Ecto neural progenitor cell (in vitro differentiated cells): Measurements from ENCODE around the gene ABCC6.
"Not testable (repeated sequence)": the region's sequence is repeated elsewhere in the genome, so short reads cannot be mapped to it uniquely, and the experiment has no call there.

Experiments
- DNase-seq: peaks from one replicate; pipeline ENCODE4 v3.0.0-alpha.2; 2018; ENCODE audit warnings: low spot score

ABCC6 gene

DNA sequence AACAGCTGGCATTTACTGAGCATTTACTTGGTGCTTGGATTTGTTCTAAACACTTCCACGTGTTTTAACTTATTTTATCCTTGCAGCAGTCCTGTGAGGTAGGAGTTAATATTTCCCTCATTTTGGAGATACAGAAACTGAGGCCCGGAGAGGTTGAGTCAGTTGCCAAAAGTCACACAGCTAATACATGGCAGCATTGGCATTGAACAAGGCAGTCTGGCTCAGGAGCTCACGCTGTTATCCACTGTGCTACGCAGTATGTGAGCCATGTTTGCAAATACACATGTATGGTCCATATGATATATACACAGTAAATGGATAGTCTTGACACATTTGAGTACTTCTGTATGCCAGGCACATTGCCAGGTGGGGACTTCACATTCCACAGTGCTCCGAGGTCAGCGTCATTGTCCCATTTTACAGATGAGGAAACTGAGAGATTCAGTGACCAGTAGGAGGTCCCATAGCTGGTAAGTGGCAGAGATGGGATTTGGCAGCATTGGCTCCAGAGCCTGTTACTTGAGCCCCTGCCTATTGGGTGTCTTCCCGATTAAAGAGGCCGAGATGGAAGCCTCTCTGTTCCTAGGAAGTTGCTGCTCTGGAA, 110.7 kb downstream of the ABCC6 start:
- no peak for DNase-seq

DNA sequence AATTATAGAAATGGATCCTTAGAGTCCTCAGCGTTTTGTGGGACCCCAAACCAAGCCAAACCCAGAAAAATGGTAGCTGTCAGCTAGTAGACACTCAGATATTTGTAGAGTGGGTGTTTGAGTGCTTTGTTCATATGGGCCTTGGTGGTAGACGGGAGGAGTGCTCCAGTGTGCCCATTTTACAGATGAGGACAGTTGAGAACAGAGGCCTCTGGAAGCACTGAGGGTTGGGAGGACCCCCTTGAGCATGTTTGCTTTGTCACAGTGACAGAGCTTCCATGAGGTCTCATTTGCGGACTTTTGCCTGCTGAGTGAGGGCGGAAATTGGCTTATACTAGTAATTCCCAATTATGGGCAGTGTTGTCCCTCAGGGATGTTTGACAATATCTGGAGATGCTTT, 111.7 kb downstream of the ABCC6 start:
- no peak for DNase-seq

GRCh38 chr16:16110111-16110490, 113.2 kb downstream of the ABCC6 start:
- DNase-seq = no peak

GRCh38 chr16:16109453-16110110, 113.7 kb downstream of the ABCC6 start:
- no peak for DNase-seq

DNA sequence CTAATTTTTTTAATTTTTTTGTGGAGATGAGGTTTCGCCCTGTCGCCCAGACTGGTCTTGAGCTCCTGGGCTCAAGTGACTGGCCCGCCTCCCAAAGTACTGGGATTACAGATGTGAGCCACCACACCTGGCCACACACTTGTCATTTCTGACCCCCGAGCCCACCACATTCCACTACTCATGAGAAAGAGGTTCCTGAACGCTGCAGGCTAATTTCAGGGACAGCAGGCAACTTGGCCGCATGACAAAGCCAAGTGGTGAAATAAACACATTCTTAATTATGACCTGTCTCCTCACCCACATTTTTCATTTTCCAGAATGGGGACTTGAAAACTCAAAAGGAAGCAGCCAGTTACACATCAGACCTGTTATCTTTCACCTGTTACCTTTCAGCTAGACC, 114.5 kb downstream of the ABCC6 start:
- no peak for DNase-seq

GRCh38 chr16:16107839-16108238, 115.5 kb downstream of the ABCC6 start:
- no peak for DNase-seq

GRCh38 chr16:16106466-16106865, 116.8 kb downstream of the ABCC6 start:
- DNase-seq = no peak

GRCh38 chr16:16105646-16106045, 117.6 kb downstream of the ABCC6 start:
- no peak for DNase-seq

GRCh38 chr16:16104804-16105141, 118.5 kb downstream of the ABCC6 start:
- DNase-seq = not testable (repeated sequence)

DNA sequence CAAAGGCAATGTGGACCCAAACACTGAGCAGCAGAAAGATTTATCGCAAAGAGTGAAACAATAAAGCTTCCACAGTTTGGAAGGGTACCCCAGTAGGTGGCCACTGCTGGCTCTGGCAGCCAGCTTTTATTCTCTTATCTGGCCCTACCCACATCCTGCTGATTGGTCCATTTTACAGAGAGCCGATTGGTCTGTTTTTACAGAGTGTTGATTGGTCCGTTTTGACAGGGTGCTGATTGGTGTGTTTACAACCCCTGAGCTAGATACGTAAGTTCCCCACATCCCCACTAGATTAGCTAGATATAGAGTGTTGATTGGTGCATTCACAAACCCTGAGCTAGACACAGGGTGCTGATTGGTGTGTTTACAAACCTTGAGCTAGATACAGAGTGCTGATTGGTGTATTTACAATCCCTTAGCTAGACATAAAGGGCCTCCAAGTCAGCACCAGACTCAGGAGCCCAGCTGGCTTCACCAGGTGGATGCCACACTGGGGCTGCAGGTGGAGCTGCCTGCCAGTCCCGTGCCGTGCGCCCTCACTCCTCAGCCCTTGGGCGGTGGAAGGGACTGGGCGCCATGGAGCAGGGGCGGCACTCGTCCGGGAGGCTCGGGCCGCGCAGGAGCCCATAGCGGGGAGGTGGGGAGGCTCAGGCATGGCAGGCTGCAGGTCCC, 119.0 kb downstream of the ABCC6 start:
- DNase-seq = not testable (repeated sequence)

- DNase-seq = no peak
These were observed 120.6 kb downstream of the ABCC6 start for GRCh38 chr16:16102738-16103137.

DNA sequence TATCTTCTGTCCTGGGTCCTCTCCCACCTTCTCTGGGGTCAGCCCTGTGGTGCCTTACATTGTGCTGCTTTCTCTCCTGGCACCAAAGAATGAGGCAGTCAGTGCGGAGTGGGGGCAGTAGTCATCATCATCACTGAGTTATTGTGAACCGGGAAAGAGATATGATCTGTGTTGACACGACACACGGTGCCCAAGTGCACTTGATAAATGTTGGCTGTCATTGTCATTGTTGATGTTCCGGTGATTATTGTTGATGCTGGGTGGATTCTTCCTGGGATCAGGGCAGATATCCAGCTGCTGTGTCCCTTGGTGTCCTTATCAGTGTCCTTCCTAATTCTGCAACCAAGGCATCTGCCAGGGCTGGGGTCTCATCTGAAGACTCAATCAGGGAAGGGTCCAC, 121.7 kb downstream of the ABCC6 start:
- no peak for DNase-seq

- no peak for DNase-seq
These were observed 122.7 kb downstream of the ABCC6 start for GRCh38 chr16:16100631-16101030.

- no peak for DNase-seq
These were observed 124.0 kb downstream of the ABCC6 start for GRCh38 chr16:16099320-16099719.
